ENCODE results near the gene C16orf90.

GRCh38 chr16:3465301-3465700 is 30.0 kb downstream of the C16orf90 start:
- TF ChIP-seq CTCF (IDR thresholded peaks at IDR 0.05) = no peak
- no peak for TF ChIP-seq EZH2 (IDR thresholded peaks at IDR 0.05; ENCODE audit: borderline replicate concordance, insufficient read depth, low read depth, low read length, poor library complexity, severe bottlenecking)

Data from B cell (primary cell).